HG02884 (cell line): ENCODE measurements around the gene LRPAP1.
"Not testable (repeated sequence)": the region's sequence is repeated elsewhere in the genome, so short reads cannot be mapped to it uniquely, and the experiment has no call there.

Experiments used
- ATAC-seq: cut with Tn5 transposase; IDR thresholded peaks from one replicate; pipeline ENCODE4 v1.9.1; 2021; ENCODE audit warnings: mild to moderate bottlenecking, moderate library complexity; ENCODE audit not compliant: unreplicated experiment

Gene LRPAP1

DNA sequence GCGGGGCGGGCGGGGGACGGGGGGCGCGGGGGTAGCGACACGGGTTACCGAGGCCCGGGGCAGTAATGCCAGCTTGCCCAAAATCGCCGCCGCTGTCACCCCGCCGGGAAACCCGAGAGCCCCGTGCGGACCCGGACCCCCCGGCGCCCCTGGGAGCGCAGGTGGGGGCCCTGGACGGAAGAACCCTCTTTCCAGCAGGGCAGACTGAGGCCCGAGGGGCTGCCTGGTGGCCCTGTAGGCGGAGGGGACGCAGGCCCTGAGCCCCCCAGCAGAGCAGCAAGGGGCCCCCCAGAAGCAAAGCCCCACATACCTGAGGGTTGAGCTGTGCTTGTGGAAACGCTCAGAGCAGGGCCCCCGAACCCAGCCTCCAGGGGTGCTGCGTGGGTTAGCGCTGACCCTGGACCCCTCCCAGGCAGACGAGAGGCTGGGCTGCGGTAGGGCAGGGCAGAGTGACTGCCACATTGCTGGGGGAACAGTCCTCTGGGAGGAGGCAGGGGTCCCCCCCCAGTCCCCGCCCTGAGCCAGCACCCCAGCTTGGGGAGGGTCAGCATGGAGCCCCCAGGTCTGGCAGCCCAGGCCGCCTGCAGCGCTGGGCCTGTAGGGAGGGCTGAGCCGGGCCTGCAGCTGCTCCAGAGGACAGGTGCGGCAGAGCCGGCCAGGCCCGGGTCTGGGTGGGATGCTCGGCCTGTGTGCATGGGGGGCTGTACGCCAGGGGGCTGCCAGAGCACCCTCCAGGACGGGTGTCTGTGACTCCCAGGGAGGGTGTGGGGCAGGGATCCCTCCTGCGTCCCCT lies 68.5 kb downstream of the LRPAP1 start:
- no peak for ATAC-seq

GRCh38 chr4:3462790-3463415 lies 69.3 kb downstream of the LRPAP1 start, which contains the start of gene DOK7:
DOK7 (plus strand) TSS chr4:3463306; CDS start chr4:3463376, 70 bp downstream.
- no peak for ATAC-seq

GRCh38 chr4:3462321-3462789 lies 69.9 kb downstream of the LRPAP1 start:
- no peak for ATAC-seq

DNA sequence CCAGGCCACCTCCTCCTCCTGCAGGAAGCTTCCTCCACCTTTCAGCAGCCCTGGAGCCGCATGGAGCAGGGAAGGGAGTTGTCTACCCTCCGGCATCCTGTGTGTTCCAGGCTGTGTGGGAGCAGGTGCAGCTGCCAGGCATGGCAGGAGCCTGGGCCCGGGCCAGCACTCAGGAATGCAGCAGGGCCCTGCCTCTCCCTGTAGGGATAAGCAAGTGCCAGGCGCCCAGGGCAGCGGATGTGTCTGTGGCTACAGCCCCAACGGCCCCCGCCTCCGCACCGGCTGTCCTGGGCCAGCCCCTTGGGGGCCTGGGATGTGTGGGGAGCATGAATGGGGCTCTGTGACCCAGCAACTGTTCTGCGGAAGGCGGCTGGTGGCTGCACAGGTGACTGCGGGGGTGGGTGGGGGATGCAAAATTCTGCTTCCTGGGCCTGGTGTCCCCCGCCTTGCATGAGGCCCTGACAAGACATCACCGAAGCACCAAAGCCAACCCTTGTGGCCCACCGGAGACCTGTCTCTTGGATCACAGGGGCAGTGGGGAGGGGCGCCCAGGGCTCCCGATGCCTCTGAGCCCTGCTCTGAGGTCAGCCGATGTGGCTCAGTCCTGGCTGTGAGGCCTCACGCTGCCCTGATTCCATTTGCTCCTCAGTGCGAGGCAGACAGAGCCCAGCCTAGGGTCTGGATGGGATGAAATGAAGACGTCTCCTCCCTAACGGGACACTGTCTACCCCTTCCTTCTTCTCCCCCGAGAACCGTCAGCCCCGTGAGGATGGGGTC lies 70.5 kb downstream of the LRPAP1 start:
- no peak for ATAC-seq

GRCh38 chr4:3460926-3461325 lies 71.3 kb downstream of the LRPAP1 start:
- no peak for ATAC-seq

GRCh38 chr4:3459156-3459555 lies 73.1 kb downstream of the LRPAP1 start:
- not testable (repeated sequence) for ATAC-seq

DNA sequence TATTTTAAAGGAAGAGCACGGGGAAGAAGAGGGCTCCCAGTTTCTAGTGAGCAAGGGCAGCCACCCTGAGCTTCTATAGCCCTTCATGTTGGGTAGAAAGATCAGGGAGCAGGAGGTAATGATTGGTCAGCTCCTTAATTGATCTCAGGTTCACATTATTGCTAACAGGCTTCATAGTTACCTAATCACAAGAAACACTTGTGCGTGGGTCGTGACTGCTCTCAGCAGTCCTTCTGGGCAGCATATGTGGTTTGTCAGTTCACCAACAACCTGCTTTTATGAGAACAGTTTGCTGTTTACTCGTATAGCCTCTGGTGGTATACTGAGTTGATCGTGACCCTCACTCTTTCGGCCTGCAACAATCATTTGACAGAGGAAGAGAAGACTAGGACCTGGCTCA lies 73.9 kb downstream of the LRPAP1 start:
- ATAC-seq: no peak

GRCh38 chr4:3455596-3455995 lies 76.6 kb downstream of the LRPAP1 start:
- not testable (repeated sequence) for ATAC-seq
